Measurements from ENCODE around the gene E2F2. TPM values are rescaled to one million over a fixed set of nuclear protein-coding genes. Genes with fewer than 3 reads are reported as not detected.

E2F2 gene
- total RNA-seq, 1 experiment from 2014 or later = 0.89 TPM

GRCh38 chr1:23559985-23560741, 29.1 kb upstream of the E2F2 start:
- H3K9me3 Mint-ChIP-seq (ENCODE audit: unreplicated experiment) = no peaks in the 10 kb centered on the region
- CTCF ChIA-PET = interaction anchor here (0.6 to 21.7 kb wide), 5 partner anchors 15 to 91 kb away, joined by 3 to 472 read pairs (median 8); no protein-coding TSS in a partner anchor
- no peaks in the 10 kb centered on the region for H3K27me3 Mint-ChIP-seq (ENCODE audit: insufficient read depth, unreplicated experiment)
- no peak for DNase-seq (ENCODE audit: unreplicated experiment)
- intact Hi-C loops (cut with micrococcal nuclease) = loop anchor here (1.0 kb wide), 1 partner anchor 25 kb away; no protein-coding TSS in a partner anchor
- peaks cover 13% of the 10 kb centered on the region for H3K36me3 Mint-ChIP-seq (ENCODE audit: insufficient read depth, unreplicated experiment)
- H3K4me1 Mint-ChIP-seq (ENCODE audit: insufficient read depth, unreplicated experiment) = peaks cover 48% of the 10 kb centered on the region
- no peak for TF ChIP-seq CTCF (IDR thresholded peaks at IDR 0.05; ENCODE audit: unreplicated experiment)
- BruUV-seq (replicated peaks) = no TSS peak
- peak overlapping the region; percentile 90 for H3K27ac Mint-ChIP-seq (ENCODE audit: low read depth, unreplicated experiment)
- POLR2A ChIA-PET = interaction anchor here (0.7 to 12.1 kb wide), 20 partner anchors 11 to 1185 kb away, joined by 3 to 622 read pairs (median 5); partner anchors contain the start of genes CLIC4, ELOA and RPL11
- peak overlapping the region; percentile 94 for H3K4me3 Mint-ChIP-seq (ENCODE audit: unreplicated experiment)

- no peak for TF ChIP-seq CTCF (IDR thresholded peaks at IDR 0.05; ENCODE audit: unreplicated experiment)
- intact Hi-C loops (cut with micrococcal nuclease) = loop anchor here (1.0 kb wide), 1 partner anchor 26 kb away; no protein-coding TSS in a partner anchor
- DNase-seq (ENCODE audit: unreplicated experiment) = peak; percentile 96
- H3K27me3 Mint-ChIP-seq (ENCODE audit: insufficient read depth, unreplicated experiment) = no peaks in the 10 kb centered on the region
- H3K4me1 Mint-ChIP-seq (ENCODE audit: insufficient read depth, unreplicated experiment) = peaks cover 49% of the 10 kb centered on the region
- no peaks in the 10 kb centered on the region for H3K9me3 Mint-ChIP-seq (ENCODE audit: unreplicated experiment)
- H3K27ac Mint-ChIP-seq (ENCODE audit: low read depth, unreplicated experiment) = peak within 1 kb of the TSS; percentile 90
- TSS peak; percentile 87 for BruUV-seq (replicated peaks)
- ChIA-PET POLR2A (interaction anchor here (0.7 to 12.1 kb wide), 26 partner anchors 9 to 645 kb away, joined by 3 to 622 read pairs (median 5); partner anchors contain the start of genes ELOA, HNRNPR and RPL11), CTCF (interaction anchor here (0.6 to 21.7 kb wide), 8 partner anchors 14 to 92 kb away, joined by 3 to 472 read pairs (median 5); no protein-coding TSS in a partner anchor)
- H3K4me3 Mint-ChIP-seq (ENCODE audit: unreplicated experiment) = peak within 1 kb of the TSS; percentile 94
- H3K36me3 Mint-ChIP-seq (ENCODE audit: insufficient read depth, unreplicated experiment) = peaks cover 13% of the 10 kb centered on the region
These were observed 28.3 kb upstream of the E2F2 start, which contains the start of gene ID3 for GRCh38 chr1:23559136-23559984. Gene ID3, minus strand, starts transcription at chr1:23559501. Its CDS starts 75 bp downstream, at chr1:23559426.

GRCh38 chr1:23558872-23559135, 27.8 kb upstream of the E2F2 start:
- POLR2A ChIA-PET = interaction anchor here (0.7 to 12.1 kb wide), 19 partner anchors 9 to 645 kb away, joined by 3 to 622 read pairs (median 8); partner anchors contain the start of genes ELOA, HNRNPR and RPL11
- intact Hi-C loops (cut with micrococcal nuclease) = loop anchor here (1.0 kb wide), 2 partner anchors 26 to 34 kb away; no protein-coding TSS in a partner anchor
- H3K4me3 Mint-ChIP-seq (ENCODE audit: unreplicated experiment) = peak overlapping the region; percentile 94
- no TSS peak for BruUV-seq (replicated peaks)
- no peak for TF ChIP-seq CTCF (IDR thresholded peaks at IDR 0.05; ENCODE audit: unreplicated experiment)
- peaks cover 49% of the 10 kb centered on the region for H3K4me1 Mint-ChIP-seq (ENCODE audit: insufficient read depth, unreplicated experiment)
- no peaks in the 10 kb centered on the region for H3K9me3 Mint-ChIP-seq (ENCODE audit: unreplicated experiment)
- H3K36me3 Mint-ChIP-seq (ENCODE audit: insufficient read depth, unreplicated experiment) = peaks cover 13% of the 10 kb centered on the region
- CTCF ChIA-PET = interaction anchor here (0.7 to 21.7 kb wide), 6 partner anchors 15 to 148 kb away, joined by 3 to 472 read pairs (median 4); no protein-coding TSS in a partner anchor
- peak overlapping the region; percentile 90 for H3K27ac Mint-ChIP-seq (ENCODE audit: low read depth, unreplicated experiment)
- no peak for DNase-seq (ENCODE audit: unreplicated experiment)
- H3K27me3 Mint-ChIP-seq (ENCODE audit: insufficient read depth, unreplicated experiment) = no peaks in the 10 kb centered on the region

Data from MCF 10A (cell line).